Keratinocyte (primary cell): ENCODE measurements around the gene FOXN1. TPM values are rescaled to one million over a fixed set of nuclear protein-coding genes. Genes with fewer than 3 reads are reported as not detected.
A peak's percentile ranks its signal among the peaks of the same experiment; 100 is the strongest.

Experiments used
- DNase-seq: peaks from one replicate; pipeline ENCODE4 v3.0.0-alpha.2; 2011; ENCODE audit warnings: low read depth, missing footprints, low spot score
- FAIRE-seq: peaks from 2 replicates; lab custom pipeline; 2011; peaks lifted over from hg19 to GRCh38; lab: Jason Lieb, UNC
- H2AFZ ChIP-seq: 2 replicates; pipeline ENCODE4 v1.6.0; 2012; ENCODE audit warnings: low read length, control low read depth, inconsistent platforms; ENCODE audit not compliant: control insufficient read depth
- H3K27ac ChIP-seq: 2 replicates; pipeline ENCODE4 v1.5.1; 2011; ENCODE audit warnings: low read length; ENCODE audit not compliant: control insufficient read depth, insufficient read depth
- H3K27me3 ChIP-seq: 3 replicates; pipeline ENCODE4 v1.6.0; 2011; ENCODE audit warnings: low read length; ENCODE audit not compliant: control insufficient read depth, insufficient read depth; ENCODE audit errors: extremely low read depth
- H3K36me3 ChIP-seq, 2 experiments: 2 replicates in 1 of 2; 3 replicates in 1 of 2; pipeline ENCODE4 v1.5.1; 2011; ENCODE audit warnings: low read length in 2 of 2, mild to moderate bottlenecking in 1 of 2; ENCODE audit not compliant: control insufficient read depth in 2 of 2, insufficient read depth in 2 of 2; ENCODE audit errors: extremely low read depth in 1 of 2
- H3K4me1 ChIP-seq: 3 replicates; pipeline ENCODE4 v1.5.1; 2011; ENCODE audit warnings: low read length; ENCODE audit not compliant: control insufficient read depth, insufficient read depth; ENCODE audit errors: extremely low read depth
- H3K4me2 ChIP-seq: 3 replicates; pipeline ENCODE4 v1.6.0; 2011; ENCODE audit warnings: low read depth, low read length; ENCODE audit not compliant: control insufficient read depth, insufficient read depth; ENCODE audit errors: extremely low read depth
- H3K4me3 ChIP-seq, 3 experiments: fragments of 200-600 bp in 1 of 3; sonication (generic) in 1 of 3; 2 replicates in 2 of 3; 3 replicates in 1 of 3; pipeline ENCODE4 v1.5.1; 2011 to 2016; ENCODE audit warnings: low read length in 3 of 3, mild to moderate bottlenecking in 3 of 3, control low read depth in 2 of 3, inconsistent platforms in 1 of 3, low read depth in 1 of 3, mixed read lengths in 1 of 3, mixed run types in 1 of 3, moderate library complexity in 1 of 3; ENCODE audit not compliant: control insufficient read depth in 2 of 3, insufficient read depth in 2 of 3; ENCODE audit errors: extremely low read depth in 1 of 3
- H3K79me2 ChIP-seq: 2 replicates; pipeline ENCODE4 v1.6.0; 2012; ENCODE audit warnings: low read length; ENCODE audit not compliant: control insufficient read depth, insufficient read depth
- H3K9ac ChIP-seq: 3 replicates; pipeline ENCODE4 v1.6.0; 2011; ENCODE audit warnings: low read length; ENCODE audit not compliant: control insufficient read depth, insufficient read depth; ENCODE audit errors: extremely low read depth
- H3K9me1 ChIP-seq: 3 replicates; pipeline ENCODE4 v1.6.0; 2011; ENCODE audit warnings: low read length; ENCODE audit not compliant: control insufficient read depth, insufficient read depth; ENCODE audit errors: extremely low read depth
- H3K9me3 ChIP-seq: 2 replicates; pipeline ENCODE4 v1.5.1; 2012; ENCODE audit warnings: low read depth, low read length; ENCODE audit not compliant: control insufficient read depth
- H4K20me1 ChIP-seq: 3 replicates; pipeline ENCODE4 v1.6.0; 2011; ENCODE audit warnings: low read length; ENCODE audit not compliant: control insufficient read depth, insufficient read depth; ENCODE audit errors: extremely low read depth
- CTCF ChIP-seq, 3 experiments: IDR thresholded peaks in 1 of 3; conservative IDR thresholded peaks in 1 of 3; optimal IDR thresholded peaks in 1 of 3; 2 replicates in 2 of 3; 3 replicates in 1 of 3; pipeline versions ENCODE3 to v1.5.1; 2011; ENCODE audit warnings: low read length in 3 of 3, mild to moderate bottlenecking in 3 of 3, moderate library complexity in 2 of 3, control low read depth in 1 of 3, inconsistent platforms in 1 of 3; ENCODE audit not compliant: insufficient read depth in 2 of 3; ENCODE audit errors: extremely low read depth in 1 of 3
- EZH2 ChIP-seq: IDR thresholded peaks from one replicate; pipeline ENCODE4 v1.6.1; 2012; ENCODE audit warnings: inconsistent platforms, mild to moderate bottlenecking, low read length, moderate library complexity
- dilution Hi-C: fragments of 300-500 bp; cut with MboI; formaldehyde crosslinking; loops from one replicate; pipeline ENCODE4 v1.7.0; 2020; ENCODE audit warnings: low sequenced_read_pairs; ENCODE audit not compliant: extremely low pct_ligation_motif_present
- polyA plus RNA-seq, 5 experiments: library from polyadenylated mRNA; depleted of rRNA in 3 of 5; stranded (reverse) in 3 of 5; stranded (forward) in 1 of 5; unstranded in 1 of 5; fragments of >200 nt; gene quantifications; 1 replicate in 1 of 5; 2 replicates in 3 of 5; 3 replicates in 1 of 5; pipeline versions ENCODE4 v1.2.1 to v1.2.3, GENCODE V29; 2011 to 2012; ENCODE audit warnings: missing spikeins in 2 of 5, low read depth in 1 of 5, low replicate concordance in 1 of 5

Gene FOXN1
- polyA plus RNA-seq, 1 donor (not counting 4 experiments of a cell fraction or from before 2014, with no cell fraction given): 0.29 TPM

DNA sequence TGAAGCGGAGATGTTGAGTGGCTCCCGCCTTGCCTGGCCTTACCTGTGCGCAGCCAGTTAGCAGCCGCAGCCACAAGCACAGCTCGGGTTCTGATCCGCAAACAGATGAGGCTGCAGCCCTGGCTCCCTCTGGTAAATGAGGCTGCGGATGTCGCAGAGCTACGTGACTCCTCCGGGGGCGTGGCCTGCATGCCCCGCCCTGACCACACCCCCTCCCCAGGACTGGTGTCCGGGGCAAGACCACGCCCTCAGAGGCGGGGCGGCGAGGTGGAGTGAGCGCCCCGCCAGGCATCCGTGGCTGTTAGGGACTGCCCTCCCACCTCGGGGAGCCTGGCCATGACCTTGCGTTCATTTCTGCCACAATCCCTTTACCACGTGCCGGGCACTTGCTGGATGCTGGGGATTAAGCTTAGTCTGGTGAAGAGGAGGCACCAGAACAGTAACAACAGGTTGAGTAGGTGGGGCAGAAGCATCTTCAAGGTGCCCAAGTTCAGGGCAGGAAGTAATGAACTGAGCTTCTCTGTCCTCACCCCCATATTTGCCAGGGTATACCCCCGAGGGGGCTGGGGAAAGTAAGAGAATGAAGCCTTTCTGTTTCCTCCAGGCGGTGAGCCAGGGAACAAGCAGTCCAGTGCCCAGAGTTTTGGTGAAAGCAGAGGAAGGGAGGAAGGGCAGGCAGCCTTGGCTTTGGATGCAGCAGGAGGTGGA, 70.8 kb downstream of the FOXN1 start, which contains the start of gene ALDOC:
Gene ALDOC, minus strand, starts transcription at position 138 of the 708 bp plus-strand sequence. CDS start 1,363 bp downstream, outside the sequence.
- Histone ChIP-seq H4K20me1 (no peaks in the 10 kb centered on the region), H3K9ac (peak within 1 kb of the TSS; percentile 2), H3K36me3 (peaks cover 12 to 29% of the 10 kb centered on the region in 2 experiments), H3K4me3 (peak within 1 kb of the TSS in 2 of 3 experiments; percentile 18 to 47), H2AFZ (peak within 1 kb of the TSS; percentile 82), H3K27me3 (no peaks in the 10 kb centered on the region), H3K9me3 (no peaks in the 10 kb centered on the region), H3K4me2 (peak within 1 kb of the TSS; percentile 78), H3K79me2 (no peaks in the 10 kb centered on the region), H3K27ac (peak within 1 kb of the TSS; percentile 16), H3K9me1 (no peaks in the 10 kb centered on the region), H3K4me1 (peaks cover 12% of the 10 kb centered on the region)
- peak; percentile 86 for DNase-seq
- no peak for TF ChIP-seq EZH2
- TF ChIP-seq CTCF (optimal IDR thresholded peaks at IDR 0.05 in 1 of 3, IDR thresholded peaks at IDR 0.05 in 1 of 3, conservative IDR thresholded peaks at IDR 0.05 in 1 of 3; ENCODE audit: extremely low read depth in 1 of 3, insufficient read depth in 2 of 3, low read length in 3 of 3): no peak
- dilution Hi-C loops: no loop called here
- FAIRE-seq: peak; percentile 69

- H3K9me1 ChIP-seq: no peaks in the 10 kb centered on the region
- TF ChIP-seq EZH2 (no peak), CTCF (optimal IDR thresholded peaks at IDR 0.05 in 1 of 3, IDR thresholded peaks at IDR 0.05 in 1 of 3, conservative IDR thresholded peaks at IDR 0.05 in 1 of 3; ENCODE audit: extremely low read depth in 1 of 3, insufficient read depth in 2 of 3, low read length in 3 of 3) (no peak)
- no peak overlapping the region for H3K27ac ChIP-seq
- H3K4me3 ChIP-seq: no peak overlapping the region
- no peak overlapping the region for H3K9ac ChIP-seq
- no peaks in the 10 kb centered on the region for H3K79me2 ChIP-seq
- H3K4me1 ChIP-seq: peaks cover 7% of the 10 kb centered on the region
- H3K36me3 ChIP-seq: peaks cover 12 to 35% of the 10 kb centered on the region in 2 experiments
- no peak for FAIRE-seq
- dilution Hi-C loops: no loop called here
- no peak overlapping the region for H3K4me2 ChIP-seq
- no peaks in the 10 kb centered on the region for H4K20me1 ChIP-seq
- no peaks in the 10 kb centered on the region for H3K27me3 ChIP-seq
- H2AFZ ChIP-seq: no peak overlapping the region
- DNase-seq: no peak
- H3K9me3 ChIP-seq: no peaks in the 10 kb centered on the region
These were observed 71.3 kb downstream of the FOXN1 start for GRCh38 chr17:28577466-28577824.
